KMS-11 (cell line): Measurements from ENCODE around the gene ZMYM4.

Source experiments
- H2AFZ ChIP-seq: fragments of 200-600 bp; sonication (generic); 2 replicates; pipeline ENCODE4 v1.6.1; 2016; ENCODE audit warnings: antibody characterized with exemption, mixed run types, low read depth
- H3K27ac ChIP-seq: fragments of 200-600 bp; sonication (generic); 2 replicates; pipeline ENCODE4 v1.6.1; 2016; ENCODE audit warnings: mild to moderate bottlenecking, mixed run types
- H3K27me3 ChIP-seq: fragments of 200-600 bp; sonication (generic); 2 replicates; pipeline ENCODE4 v1.6.1; 2017; ENCODE audit warnings: mild to moderate bottlenecking, low read depth, mixed run types, moderate library complexity; ENCODE audit not compliant: insufficient read depth
- H3K36me3 ChIP-seq: fragments of 200-600 bp; sonication (generic); 2 replicates; pipeline ENCODE4 v1.6.1; 2017; ENCODE audit warnings: mild to moderate bottlenecking, mixed run types; ENCODE audit not compliant: insufficient read depth
- H3K4me1 ChIP-seq: fragments of 200-600 bp; sonication (generic); 2 replicates; pipeline ENCODE4 v1.6.1; 2016; ENCODE audit warnings: mild to moderate bottlenecking, low read depth, mixed run types; ENCODE audit not compliant: poor library complexity, severe bottlenecking
- H3K4me2 ChIP-seq: fragments of 200-600 bp; sonication (generic); 2 replicates; pipeline ENCODE4 v1.7.0; 2016; ENCODE audit warnings: mild to moderate bottlenecking, mixed run types
- H3K4me3 ChIP-seq: fragments of 200-600 bp; sonication (generic); IDR thresholded peaks from 2 replicates; pipeline ENCODE4 v1.6.1; 2017; ENCODE audit warnings: low read depth, low read length, mixed read lengths; ENCODE audit not compliant: insufficient read depth
- H3K79me2 ChIP-seq: fragments of 200-600 bp; sonication (generic); 2 replicates; pipeline ENCODE4 v1.6.1; 2016; ENCODE audit warnings: low read depth, mixed run types; ENCODE audit not compliant: insufficient read depth
- H3K9ac ChIP-seq: fragments of 200-600 bp; sonication (generic); 2 replicates; pipeline ENCODE4 v1.6.1; 2016; ENCODE audit warnings: mild to moderate bottlenecking, mixed run types
- H4K20me1 ChIP-seq: fragments of 200-600 bp; sonication (generic); 2 replicates; pipeline ENCODE4 v1.6.1; 2016; ENCODE audit warnings: mild to moderate bottlenecking, mixed run types; ENCODE audit not compliant: insufficient read depth
- TF ChIP-seq, protein P1 (sequence below): fragments of 200-600 bp; sonication (generic); conservative IDR thresholded peaks from 2 replicates; pipeline ENCODE4 v1.6.1; 2017; ENCODE audit warnings: low read depth, mild to moderate bottlenecking, antibody characterized with exemption, low read length, moderate library complexity, mixed read lengths

Gene ZMYM4

DNA sequence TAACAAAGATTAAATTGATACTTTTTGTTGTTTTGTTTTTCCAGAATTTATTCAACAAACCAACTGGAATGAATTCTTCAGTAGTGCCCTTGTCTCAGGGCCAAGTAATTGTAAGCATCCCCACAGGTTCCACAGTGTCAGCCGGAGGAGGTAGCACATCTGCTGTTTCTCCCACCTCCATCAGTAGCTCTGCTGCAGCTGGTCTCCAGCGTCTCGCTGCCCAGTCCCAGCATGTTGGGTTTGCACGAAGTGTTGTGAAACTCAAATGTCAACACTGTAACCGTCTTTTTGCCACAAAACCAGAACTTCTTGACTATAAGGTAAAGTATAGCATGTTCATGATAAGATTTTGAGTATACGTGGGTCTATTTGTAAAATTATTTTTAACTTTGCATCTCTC, 118.5 kb downstream of the ZMYM4 start:
- Histone ChIP-seq H3K4me2 (no peak overlapping the region), H2AFZ (no peak overlapping the region), H4K20me1 (no peaks in the 10 kb centered on the region), H3K36me3 (no peaks in the 10 kb centered on the region), H3K27me3 (no peaks in the 10 kb centered on the region), H3K9ac (no peak overlapping the region), H3K4me3 (no peak overlapping the region), H3K79me2 (no peaks in the 10 kb centered on the region), H3K27ac (no peak overlapping the region), H3K4me1 (no peaks in the 10 kb centered on the region)
- TF ChIP-seq, protein P1, sequence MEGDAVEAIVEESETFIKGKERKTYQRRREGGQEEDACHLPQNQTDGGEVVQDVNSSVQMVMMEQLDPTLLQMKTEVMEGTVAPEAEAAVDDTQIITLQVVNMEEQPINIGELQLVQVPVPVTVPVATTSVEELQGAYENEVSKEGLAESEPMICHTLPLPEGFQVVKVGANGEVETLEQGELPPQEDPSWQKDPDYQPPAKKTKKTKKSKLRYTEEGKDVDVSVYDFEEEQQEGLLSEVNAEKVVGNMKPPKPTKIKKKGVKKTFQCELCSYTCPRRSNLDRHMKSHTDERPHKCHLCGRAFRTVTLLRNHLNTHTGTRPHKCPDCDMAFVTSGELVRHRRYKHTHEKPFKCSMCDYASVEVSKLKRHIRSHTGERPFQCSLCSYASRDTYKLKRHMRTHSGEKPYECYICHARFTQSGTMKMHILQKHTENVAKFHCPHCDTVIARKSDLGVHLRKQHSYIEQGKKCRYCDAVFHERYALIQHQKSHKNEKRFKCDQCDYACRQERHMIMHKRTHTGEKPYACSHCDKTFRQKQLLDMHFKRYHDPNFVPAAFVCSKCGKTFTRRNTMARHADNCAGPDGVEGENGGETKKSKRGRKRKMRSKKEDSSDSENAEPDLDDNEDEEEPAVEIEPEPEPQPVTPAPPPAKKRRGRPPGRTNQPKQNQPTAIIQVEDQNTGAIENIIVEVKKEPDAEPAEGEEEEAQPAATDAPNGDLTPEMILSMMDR: no peak

DNA sequence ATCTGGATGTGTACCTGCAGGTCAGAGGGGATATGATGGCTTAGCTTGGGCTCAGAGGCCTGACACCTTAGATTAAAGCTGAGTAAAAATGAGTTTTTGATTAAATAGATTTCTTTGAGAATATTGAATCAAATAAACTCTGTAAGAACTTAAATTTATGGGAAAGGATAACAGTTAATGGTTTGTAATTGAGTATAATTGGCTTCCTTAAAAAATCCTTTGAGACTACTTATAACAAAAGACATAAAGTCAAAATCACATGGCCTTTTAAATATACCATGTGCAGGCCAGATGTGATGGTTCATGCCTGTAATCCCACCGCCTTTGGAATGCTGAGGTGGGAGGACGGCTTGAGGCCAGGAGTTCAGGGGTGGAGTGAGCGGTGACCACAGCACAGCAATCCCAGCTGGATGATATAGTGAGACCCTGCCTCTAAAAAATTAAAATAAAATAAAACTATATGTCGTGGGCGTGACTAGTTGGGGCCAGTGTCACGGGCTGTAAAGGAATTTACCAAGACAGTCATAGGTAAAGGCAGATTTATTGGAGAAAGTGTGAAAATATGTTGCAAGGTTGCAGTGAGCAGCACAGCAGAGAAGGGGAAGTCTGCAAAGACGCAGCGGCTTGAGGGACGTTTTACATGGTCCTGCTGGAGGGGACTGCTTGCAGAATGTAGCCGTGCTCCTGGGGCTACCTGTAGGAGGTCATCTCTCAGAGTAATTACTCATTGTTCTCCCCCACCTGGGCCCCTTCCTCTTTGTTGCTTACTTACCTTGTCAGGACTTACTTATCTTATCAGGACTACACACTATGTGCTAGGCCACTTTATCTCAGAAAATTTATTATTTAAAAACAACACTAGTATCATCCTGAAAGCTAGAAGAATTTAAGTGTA, 122.3 kb downstream of the ZMYM4 start:
- TF ChIP-seq, protein P1: no peak
- no peaks in the 10 kb centered on the region for H4K20me1 ChIP-seq
- H3K36me3 ChIP-seq: no peaks in the 10 kb centered on the region
- no peaks in the 10 kb centered on the region for H3K79me2 ChIP-seq
- H3K9ac ChIP-seq: no peak overlapping the region
- H3K4me3 ChIP-seq: no peak overlapping the region
- H3K4me1 ChIP-seq: no peaks in the 10 kb centered on the region
- no peak overlapping the region for H3K27ac ChIP-seq
- H2AFZ ChIP-seq: no peak overlapping the region
- H3K27me3 ChIP-seq: no peaks in the 10 kb centered on the region
- no peak overlapping the region for H3K4me2 ChIP-seq

DNA sequence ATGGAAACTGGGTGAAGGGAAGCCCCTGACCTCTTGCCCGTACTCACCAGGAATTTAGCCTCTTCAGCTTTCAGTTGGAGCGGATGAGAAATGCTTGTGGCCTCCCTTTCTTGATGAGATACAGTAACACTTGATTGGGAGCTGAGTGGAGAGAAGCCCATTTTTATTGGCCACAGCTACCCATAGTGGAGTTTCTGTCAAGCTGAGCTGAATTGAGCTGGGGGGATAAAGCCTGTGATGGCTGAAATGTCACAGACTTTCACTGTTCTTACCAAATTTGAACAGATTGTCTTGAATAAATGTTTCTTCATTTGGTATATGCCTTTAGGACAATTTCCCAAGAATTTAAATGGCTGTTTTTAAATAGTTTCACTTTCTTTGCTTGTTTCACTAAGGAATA, 125.9 kb downstream of the ZMYM4 start:
- TF ChIP-seq, protein P1: no peak
- H3K9ac ChIP-seq: no peak overlapping the region
- H3K4me1 ChIP-seq: no peaks in the 10 kb centered on the region
- H2AFZ ChIP-seq: no peak overlapping the region
- H3K27me3 ChIP-seq: no peaks in the 10 kb centered on the region
- H4K20me1 ChIP-seq: no peaks in the 10 kb centered on the region
- H3K79me2 ChIP-seq: no peaks in the 10 kb centered on the region
- H3K4me2 ChIP-seq: no peak overlapping the region
- no peak overlapping the region for H3K4me3 ChIP-seq
- no peak overlapping the region for H3K27ac ChIP-seq
- H3K36me3 ChIP-seq: peaks cover 4% of the 10 kb centered on the region; the same call in 1 of the 2 replicates

DNA sequence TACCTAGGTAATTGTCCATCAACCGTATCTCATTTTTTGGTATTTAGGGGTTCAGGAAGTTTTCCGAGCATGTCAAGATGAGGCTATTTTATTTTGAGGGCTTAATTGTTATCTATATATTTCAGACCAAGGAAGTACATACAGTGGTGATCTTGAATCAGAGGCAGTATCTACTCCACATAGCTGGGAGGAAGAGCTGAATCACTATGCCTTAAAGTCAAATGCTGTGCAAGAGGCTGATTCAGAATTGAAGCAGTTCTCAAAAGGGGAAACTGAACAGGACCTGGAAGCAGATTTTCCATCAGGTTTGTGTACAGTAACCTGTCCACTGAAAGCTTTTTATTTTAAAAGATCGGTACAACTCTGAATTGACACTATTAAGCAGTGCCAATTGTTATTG, 130.2 kb downstream of the ZMYM4 start:
- Histone ChIP-seq H3K27me3 (no peaks in the 10 kb centered on the region), H3K36me3 (peaks cover 4% of the 10 kb centered on the region; the same call in 1 of the 2 replicates)

More for the DNA sequence above, 130.2 kb downstream of the ZMYM4 start:
- Histone ChIP-seq H3K4me1 (no peaks in the 10 kb centered on the region), H3K79me2 (no peaks in the 10 kb centered on the region), H3K27ac (no peak overlapping the region), H4K20me1 (no peaks in the 10 kb centered on the region), H3K9ac (no peak overlapping the region), H2AFZ (no peak overlapping the region), H3K4me2 (no peak overlapping the region), H3K4me3 (no peak overlapping the region)
- TF ChIP-seq, protein P1: no peak
